Hepatocyte (in vitro differentiated cells): ENCODE results near the gene MAD2L1BP.

Source experiments
- EZH2 ChIP-seq: fragments of 200-600 bp; sonication (generic); IDR thresholded peaks from 2 replicates; pipeline ENCODE4 v1.6.1; 2016; ENCODE audit warnings: antibody characterized with exemption, mild to moderate bottlenecking, borderline replicate concordance
- EZH2phosphoT487 ChIP-seq: fragments of 200-600 bp; sonication (generic); IDR thresholded peaks from one replicate; pipeline ENCODE4 v1.6.1; 2018; ENCODE audit warnings: antibody characterized with exemption, mild to moderate bottlenecking, low read depth, moderate library complexity; ENCODE audit not compliant: unreplicated experiment, severe bottlenecking
- TF ChIP-seq, protein P1 (sequence below): fragments of 200-600 bp; sonication (generic); IDR thresholded peaks from 2 replicates; pipeline ENCODE4 v1.5.1; 2016; ENCODE audit warnings: antibody characterized with exemption, mild to moderate bottlenecking; ENCODE audit not compliant: poor library complexity

GRCh38 chr6:43676962-43677606 lies 41.4 kb downstream of the MAD2L1BP start:
- TF ChIP-seq, protein P1, sequence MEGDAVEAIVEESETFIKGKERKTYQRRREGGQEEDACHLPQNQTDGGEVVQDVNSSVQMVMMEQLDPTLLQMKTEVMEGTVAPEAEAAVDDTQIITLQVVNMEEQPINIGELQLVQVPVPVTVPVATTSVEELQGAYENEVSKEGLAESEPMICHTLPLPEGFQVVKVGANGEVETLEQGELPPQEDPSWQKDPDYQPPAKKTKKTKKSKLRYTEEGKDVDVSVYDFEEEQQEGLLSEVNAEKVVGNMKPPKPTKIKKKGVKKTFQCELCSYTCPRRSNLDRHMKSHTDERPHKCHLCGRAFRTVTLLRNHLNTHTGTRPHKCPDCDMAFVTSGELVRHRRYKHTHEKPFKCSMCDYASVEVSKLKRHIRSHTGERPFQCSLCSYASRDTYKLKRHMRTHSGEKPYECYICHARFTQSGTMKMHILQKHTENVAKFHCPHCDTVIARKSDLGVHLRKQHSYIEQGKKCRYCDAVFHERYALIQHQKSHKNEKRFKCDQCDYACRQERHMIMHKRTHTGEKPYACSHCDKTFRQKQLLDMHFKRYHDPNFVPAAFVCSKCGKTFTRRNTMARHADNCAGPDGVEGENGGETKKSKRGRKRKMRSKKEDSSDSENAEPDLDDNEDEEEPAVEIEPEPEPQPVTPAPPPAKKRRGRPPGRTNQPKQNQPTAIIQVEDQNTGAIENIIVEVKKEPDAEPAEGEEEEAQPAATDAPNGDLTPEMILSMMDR: no peak
- no peak for TF ChIP-seq EZH2
- no peak for TF ChIP-seq EZH2phosphoT487
